HCT116 (cell line): ENCODE data around the gene GYS1. TPM values are rescaled to one million over a fixed set of nuclear protein-coding genes. Genes with fewer than 3 reads are reported as not detected.

Experiments
- ATF3 ChIP-seq: IDR thresholded peaks from 2 replicates; pipeline ENCODE4 v1.6.1; 2012
- CBX3 ChIP-seq: IDR thresholded peaks from 2 replicates; pipeline ENCODE4 v1.6.1; 2012; ENCODE audit warnings: low read depth
- CEBPB ChIP-seq: IDR thresholded peaks from 2 replicates; pipeline ENCODE4 v1.6.1; 2012; ENCODE audit warnings: low read depth
- ELF1 ChIP-seq: IDR thresholded peaks from 2 replicates; pipeline ENCODE4 v1.6.1; 2012; ENCODE audit warnings: low read depth, borderline replicate concordance
- EZH2 ChIP-seq: fragments of 200-600 bp; sonication (generic); IDR thresholded peaks from 2 replicates; pipeline ENCODE4 v1.6.1; 2017; ENCODE audit warnings: antibody characterized with exemption, mixed run types
- FOSL1 ChIP-seq: IDR thresholded peaks from 2 replicates; pipeline ENCODE4 v1.6.1; 2012; ENCODE audit warnings: low read depth
- JUND ChIP-seq: IDR thresholded peaks from 2 replicates; pipeline ENCODE4 v1.6.1; 2012
- POLR2A ChIP-seq: IDR thresholded peaks from 2 replicates; pipeline ENCODE4 v1.7.0; 2011; ENCODE audit warnings: borderline replicate concordance; ENCODE audit not compliant: insufficient read depth, insufficient read length; ENCODE audit errors: extremely low read depth
- POLR2AphosphoS5 ChIP-seq: IDR thresholded peaks from 2 replicates; pipeline ENCODE4 v1.6.1; 2011; ENCODE audit warnings: mild to moderate bottlenecking, low read depth, low read length, moderate library complexity
- TCF7L2 ChIP-seq: IDR thresholded peaks from 2 replicates; pipeline ENCODE4 v1.7.0; 2011; ENCODE audit warnings: borderline replicate concordance, inconsistent platforms; ENCODE audit not compliant: insufficient read depth, insufficient read length; ENCODE audit errors: extremely low read depth
- YY1 ChIP-seq: IDR thresholded peaks from 2 replicates; pipeline ENCODE4 v1.6.1; 2011; ENCODE audit warnings: low read length, low read depth, moderate library complexity, mild to moderate bottlenecking; ENCODE audit not compliant: insufficient replicate concordance; ENCODE audit errors: extremely low read depth
- ZBTB33 ChIP-seq: IDR thresholded peaks from 2 replicates; pipeline ENCODE4 v1.6.1; 2011; ENCODE audit warnings: mild to moderate bottlenecking, low read length, moderate library complexity; ENCODE audit not compliant: insufficient replicate concordance; ENCODE audit errors: extremely low read depth
- ZNF274 ChIP-seq: fragments of 200-500 bp; sonication (Bioruptor generic); IDR thresholded peaks from 2 replicates; pipeline ENCODE4 v1.6.1; 2014; ENCODE audit warnings: mild to moderate bottlenecking, low read depth, low read length, inconsistent platforms
- total RNA-seq: library from RNA; stranded (reverse); gene quantifications from one replicate; pipeline ENCODE4 v1.2.1, GENCODE V29; 2021; ENCODE audit not compliant: unreplicated experiment

The GYS1 gene
- total RNA-seq, 1 experiment from 2014 or later: 50.7 TPM

GRCh38 chr19:49017666-49018351 lies 24.7 kb upstream of the GYS1 start (continued):
- TF ChIP-seq EZH2 (no peak), ZBTB33 (peak; percentile 24), CEBPB (no peak), POLR2A (peak; percentile 36), ATF3 (no peak), ZNF274 (no peak), JUND (0 out of 2 replicates have a peak, but pooled peaks have one; percentile 37), CBX3 (no peak), YY1 (peak; percentile 5), POLR2AphosphoS5 (peak; percentile 75), ELF1 (no peak; the same call in 1 of the 2 replicates), TCF7L2 (no peak), FOSL1 (no peak)
